ENCODE measurements around the gene ODF4. TPM values are rescaled to one million over a fixed set of nuclear protein-coding genes. Genes with fewer than 3 reads are reported as not detected.

Gene ODF4
- total RNA-seq, 3 donors from 2014 or later (not counting 1 experiment from before 2014, with no cell fraction given), result not detected

DNA sequence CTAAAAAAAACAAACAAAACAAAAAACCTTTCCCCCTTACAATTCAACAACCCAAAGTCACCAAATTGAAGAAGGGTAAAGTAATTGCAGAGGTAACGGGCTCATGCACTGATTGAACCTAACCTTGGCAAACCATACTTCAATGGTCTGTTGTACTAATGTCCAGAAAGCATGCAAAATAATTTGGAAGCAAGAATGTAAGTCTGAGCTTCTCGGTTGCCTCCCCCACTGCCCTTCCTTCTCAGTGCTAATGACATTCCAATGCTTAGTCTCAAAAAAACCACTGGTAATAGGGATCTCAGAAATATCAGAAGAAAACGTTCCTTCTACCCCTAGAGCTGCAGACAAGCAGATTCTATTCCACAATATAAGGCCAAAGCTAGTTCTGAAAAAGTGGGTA is 21.1 kb downstream of the ODF4 start:
- H3K9me3 Mint-ChIP-seq, result no peaks in the 10 kb centered on the region

DNA sequence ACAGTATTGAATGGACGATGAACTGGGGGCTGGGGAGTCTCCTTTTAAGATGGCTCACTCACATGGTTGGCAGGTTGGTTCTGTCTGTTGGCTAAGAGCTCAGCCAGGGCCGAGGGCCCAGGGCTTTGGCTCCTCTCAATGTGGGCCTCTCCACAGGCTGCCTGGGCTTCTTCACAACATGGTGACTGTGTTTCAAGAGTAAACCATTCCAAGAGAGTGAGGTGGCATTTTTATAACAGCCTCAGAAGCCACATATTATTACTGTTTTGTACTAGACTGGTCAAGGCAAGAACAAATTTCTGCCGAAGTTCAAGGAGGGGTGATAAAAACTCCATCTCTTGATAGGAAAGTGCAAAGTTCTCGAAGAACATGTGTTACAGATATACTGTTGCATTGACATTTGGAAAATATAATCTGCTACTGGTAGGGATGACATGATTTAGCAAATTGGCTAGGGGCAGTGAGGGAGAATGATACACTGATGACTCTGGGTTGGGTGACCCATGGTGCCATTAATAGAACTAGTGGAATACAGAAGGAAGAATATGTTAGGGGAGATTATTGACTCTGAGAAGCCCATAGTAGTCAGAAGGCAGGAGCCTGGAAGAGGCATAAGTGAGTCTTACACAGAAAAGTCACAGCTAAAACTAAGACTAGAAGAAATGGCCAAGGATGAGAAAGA is 23.2 kb downstream of the ODF4 start:
- no peak for ATAC-seq
- DNase-seq, result no peak
- H3K4me1 Mint-ChIP-seq, result peaks cover 0 to 3% of the 10 kb centered on the region in 2 donors
- Histone ChIP-seq H3K36me3 (ENCODE audit: control insufficient read depth, insufficient read depth, low read length) (no peaks in the 10 kb centered on the region), H3K4me1 (ENCODE audit: control insufficient read depth, insufficient read depth, low read length) (no peaks in the 10 kb centered on the region), H3K9me3 (ENCODE audit: control insufficient read depth, insufficient read depth, low read length) (no peaks in the 10 kb centered on the region), H3K27ac (ENCODE audit: low read length) (no peak overlapping the region), H3K27me3 (ENCODE audit: control insufficient read depth, insufficient read depth, low read length) (no peaks in the 10 kb centered on the region), H3K4me3 (ENCODE audit: low read length) (no peak overlapping the region)
- TF ChIP-seq, protein P1, sequence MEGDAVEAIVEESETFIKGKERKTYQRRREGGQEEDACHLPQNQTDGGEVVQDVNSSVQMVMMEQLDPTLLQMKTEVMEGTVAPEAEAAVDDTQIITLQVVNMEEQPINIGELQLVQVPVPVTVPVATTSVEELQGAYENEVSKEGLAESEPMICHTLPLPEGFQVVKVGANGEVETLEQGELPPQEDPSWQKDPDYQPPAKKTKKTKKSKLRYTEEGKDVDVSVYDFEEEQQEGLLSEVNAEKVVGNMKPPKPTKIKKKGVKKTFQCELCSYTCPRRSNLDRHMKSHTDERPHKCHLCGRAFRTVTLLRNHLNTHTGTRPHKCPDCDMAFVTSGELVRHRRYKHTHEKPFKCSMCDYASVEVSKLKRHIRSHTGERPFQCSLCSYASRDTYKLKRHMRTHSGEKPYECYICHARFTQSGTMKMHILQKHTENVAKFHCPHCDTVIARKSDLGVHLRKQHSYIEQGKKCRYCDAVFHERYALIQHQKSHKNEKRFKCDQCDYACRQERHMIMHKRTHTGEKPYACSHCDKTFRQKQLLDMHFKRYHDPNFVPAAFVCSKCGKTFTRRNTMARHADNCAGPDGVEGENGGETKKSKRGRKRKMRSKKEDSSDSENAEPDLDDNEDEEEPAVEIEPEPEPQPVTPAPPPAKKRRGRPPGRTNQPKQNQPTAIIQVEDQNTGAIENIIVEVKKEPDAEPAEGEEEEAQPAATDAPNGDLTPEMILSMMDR (IDR thresholded peaks at IDR 0.05), result no peak
- no peaks in the 10 kb centered on the region for H3K27me3 Mint-ChIP-seq (ENCODE audit: low read depth in 2 of 2)
- no peaks in the 10 kb centered on the region for H3K9me3 Mint-ChIP-seq
- 90% methylated on average over 4 of the region's 4 CpGs for WGBS (ENCODE audit: insufficient coverage)
- intact Hi-C loops (cut with micrococcal nuclease), result no loop called here
- no peak overlapping the region for H3K27ac Mint-ChIP-seq
- no peaks in the 10 kb centered on the region for H3K36me3 Mint-ChIP-seq
- H3K4me3 Mint-ChIP-seq, result no peak overlapping the region

More for the DNA sequence above, 21.1 kb downstream of the ODF4 start:
- WGBS (ENCODE audit: insufficient coverage), result 59% methylated on average over 2 of the region's 3 CpGs
- intact Hi-C loops (cut with micrococcal nuclease), result no loop called here
- H3K9me3 ChIP-seq (ENCODE audit: control insufficient read depth, insufficient read depth, low read length), result no peaks in the 10 kb centered on the region
- no peak for DNase-seq
- no peak for ATAC-seq
- peaks cover 0 to 3% of the 10 kb centered on the region in 2 donors for H3K4me1 Mint-ChIP-seq
- no peak overlapping the region for H3K4me3 Mint-ChIP-seq
- H3K4me1 ChIP-seq (ENCODE audit: control insufficient read depth, insufficient read depth, low read length), result no peaks in the 10 kb centered on the region
- no peaks in the 10 kb centered on the region for H3K36me3 ChIP-seq (ENCODE audit: control insufficient read depth, insufficient read depth, low read length)
- H3K27ac ChIP-seq (ENCODE audit: low read length), result no peak overlapping the region
- H3K27me3 ChIP-seq (ENCODE audit: control insufficient read depth, insufficient read depth, low read length), result no peaks in the 10 kb centered on the region
- H3K4me3 ChIP-seq (ENCODE audit: low read length), result no peak overlapping the region
- H3K36me3 Mint-ChIP-seq, result no peaks in the 10 kb centered on the region
- no peaks in the 10 kb centered on the region for H3K27me3 Mint-ChIP-seq (ENCODE audit: low read depth in 2 of 2)
- no peak overlapping the region for H3K27ac Mint-ChIP-seq
- TF ChIP-seq, protein P1 (IDR thresholded peaks at IDR 0.05), result no peak

DNA sequence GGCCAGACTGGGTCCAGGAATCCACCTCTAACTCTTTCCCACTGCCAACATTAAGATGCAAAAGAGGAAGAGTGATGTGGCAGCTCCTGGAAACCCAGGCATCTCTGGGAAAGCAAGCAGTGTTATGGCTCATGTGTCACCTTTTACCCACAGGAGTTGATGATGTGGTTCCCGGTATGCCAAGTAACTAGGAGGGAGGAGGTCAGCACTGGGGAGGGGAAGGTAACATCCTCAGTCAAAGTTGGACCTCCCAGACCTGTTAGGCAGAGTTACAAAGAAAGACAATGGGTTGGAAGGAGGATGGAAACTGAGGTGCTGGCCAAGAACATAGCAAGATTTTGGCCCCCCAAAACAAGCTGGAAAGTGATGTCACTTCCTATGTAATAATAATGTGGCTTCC is 25.5 kb downstream of the ODF4 start:
- Mint-ChIP-seq H3K36me3 (peaks cover 12% of the 10 kb centered on the region), H3K4me1 (peaks cover 0 to 3% of the 10 kb centered on the region in 2 donors), H3K9me3 (no peaks in the 10 kb centered on the region), H3K27me3 (ENCODE audit: low read depth in 2 of 2) (no peaks in the 10 kb centered on the region), H3K27ac (no peak overlapping the region), H3K4me3 (no peak overlapping the region)
- 85% methylated on average over 1 of the region's 1 CpG for WGBS (ENCODE audit: insufficient coverage)
- no peaks in the 10 kb centered on the region for H3K4me1 ChIP-seq (ENCODE audit: control insufficient read depth, insufficient read depth, low read length)
- no peak for DNase-seq
- no peak for ATAC-seq
- TF ChIP-seq, protein P1 (IDR thresholded peaks at IDR 0.05), result no peak
- no peaks in the 10 kb centered on the region for H3K9me3 ChIP-seq (ENCODE audit: control insufficient read depth, insufficient read depth, low read length)
- no peaks in the 10 kb centered on the region for H3K27me3 ChIP-seq (ENCODE audit: control insufficient read depth, insufficient read depth, low read length)
- intact Hi-C loops (cut with micrococcal nuclease), result no loop called here
- H3K36me3 ChIP-seq (ENCODE audit: control insufficient read depth, insufficient read depth, low read length), result peaks cover 12% of the 10 kb centered on the region
- H3K4me3 ChIP-seq (ENCODE audit: low read length), result no peak overlapping the region
- no peak overlapping the region for H3K27ac ChIP-seq (ENCODE audit: low read length)

DNA sequence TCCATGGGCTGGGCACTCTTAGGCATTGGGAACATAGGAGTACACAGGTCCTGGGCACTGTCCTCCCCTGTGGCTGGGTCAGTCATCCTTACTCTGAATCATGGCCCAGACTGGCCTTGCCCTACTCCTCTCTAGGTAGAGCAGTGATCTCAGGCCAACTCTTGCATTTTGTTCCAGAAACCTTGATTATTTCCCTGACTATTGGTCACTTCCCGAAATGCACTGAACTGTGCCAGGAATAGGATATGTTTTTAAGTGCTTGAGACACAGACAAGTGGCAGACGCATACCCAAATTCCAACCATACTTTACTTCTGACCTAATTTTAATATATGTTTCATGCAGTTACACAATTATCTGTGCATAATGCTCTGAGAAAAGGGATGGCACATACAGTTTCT is 26.6 kb downstream of the ODF4 start:
- Histone ChIP-seq H3K27ac (ENCODE audit: low read length) (no peak overlapping the region), H3K36me3 (ENCODE audit: control insufficient read depth, insufficient read depth, low read length) (peaks cover 12% of the 10 kb centered on the region), H3K4me1 (ENCODE audit: control insufficient read depth, insufficient read depth, low read length) (no peaks in the 10 kb centered on the region), H3K9me3 (ENCODE audit: control insufficient read depth, insufficient read depth, low read length) (no peaks in the 10 kb centered on the region), H3K27me3 (ENCODE audit: control insufficient read depth, insufficient read depth, low read length) (no peaks in the 10 kb centered on the region), H3K4me3 (ENCODE audit: low read length) (no peak overlapping the region)
- 100% methylated on average over 1 of the region's 2 CpGs for WGBS (ENCODE audit: insufficient coverage)
- intact Hi-C loops (cut with micrococcal nuclease), result no loop called here
- Mint-ChIP-seq H3K4me3 (no peak overlapping the region), H3K36me3 (peaks cover 15% of the 10 kb centered on the region), H3K4me1 (no peaks in the 10 kb centered on the region), H3K9me3 (no peaks in the 10 kb centered on the region), H3K27me3 (ENCODE audit: low read depth in 2 of 2) (no peaks in the 10 kb centered on the region), H3K27ac (no peak overlapping the region)
- DNase-seq (no peak), ATAC-seq (no peak)
- TF ChIP-seq, protein P1 (IDR thresholded peaks at IDR 0.05), result no peak
